Kidney (tissue), 14 donors: ENCODE measurements around the gene PTPRG. TPM values are rescaled to one million over a fixed set of nuclear protein-coding genes. Genes with fewer than 3 reads are reported as not detected.

ENCODE experiments used
- DNase-seq, 5 donors: peaks; one replicate each; pipeline ENCODE4 v3.0.0-alpha.2; 2013 to 2020
- FAIRE-seq: peaks from 2 replicates; lab custom pipeline; 2012; peaks lifted over from hg19 to GRCh38; lab: Jason Lieb, UNC
- H3K27ac ChIP-seq, 2 donors: one replicate each; pipeline ENCODE4 v1.7.0; 2013; ENCODE audit warnings: low read depth in 2 of 2, low read length in 2 of 2, inconsistent platforms in 1 of 2
- H3K27me3 ChIP-seq: one replicate; pipeline ENCODE4 v1.7.1; 2013; ENCODE audit warnings: low read length, inconsistent platforms; ENCODE audit not compliant: control insufficient read depth, insufficient read depth
- H3K36me3 ChIP-seq, 3 donors: one replicate each; pipeline versions ENCODE4 v1.7.0 to v1.7.1; 2013; ENCODE audit warnings: low read length in 3 of 3, control low read depth in 1 of 3, inconsistent platforms in 1 of 3; ENCODE audit not compliant: insufficient read depth in 3 of 3, control insufficient read depth in 2 of 3
- H3K4me1 ChIP-seq, 3 donors: one replicate each; pipeline versions ENCODE4 v1.7.0 to v1.7.1; 2013; ENCODE audit warnings: low read length in 3 of 3, inconsistent platforms in 1 of 3, low read depth in 1 of 3; ENCODE audit not compliant: control insufficient read depth in 2 of 3, insufficient read depth in 2 of 3
- H3K4me3 ChIP-seq, 3 donors: one replicate each; pipeline versions ENCODE4 v1.7.0 to v1.8.1; 2013; ENCODE audit warnings: low read length in 3 of 3, control low read depth in 1 of 3, inconsistent platforms in 1 of 3
- H3K9ac ChIP-seq, 3 donors: one replicate each; pipeline versions ENCODE4 v1.7.0 to v1.7.1; 2013; ENCODE audit warnings: low read length in 3 of 3, control low read depth in 1 of 3, inconsistent platforms in 1 of 3
- H3K9me3 ChIP-seq, 3 donors: one replicate each; pipeline versions ENCODE4 v1.7.0 to v1.7.1; 2013; ENCODE audit warnings: low read length in 3 of 3, control low read depth in 1 of 3, inconsistent platforms in 1 of 3; ENCODE audit not compliant: control insufficient read depth in 2 of 3, insufficient read depth in 1 of 3
- CTCF ChIP-seq: IDR thresholded peaks from 3 replicates; pipeline ENCODE4 v1.5.1; 2012; ENCODE audit warnings: mild to moderate bottlenecking, moderate library complexity, borderline replicate concordance; ENCODE audit not compliant: insufficient read depth; ENCODE audit errors: extremely low read depth
- intact Hi-C: fragments of 100-400 bp; cut with DNase I; formaldehyde crosslinking; loops from one replicate; pipeline ENCODE4 v1.11.1; 2022
- polyA plus RNA-seq: library from polyadenylated mRNA; stranded (reverse); fragments of 350-450 nt; fragmentation: Illumina TruSeq; extraction: RNeasy Lipid Tissue Mini Kit (QIAGEN cat#74804); gene quantifications from one replicate; pipeline ENCODE4 v1.2.3, GENCODE V29; 2014; ENCODE audit warnings: low read depth, low replicate concordance; ENCODE audit not compliant: insufficient read depth
- total RNA-seq: library from RNA; stranded (reverse); fragmentation: NEBNext Ultra II Directional; extraction: Animal tissue kit (Norgen Biotek cat#: 25700); gene quantifications from one replicate; pipeline ENCODE4 v1.2.1, GENCODE V29; 2021
- donor health status: control.
- donor health status: control.
- donor health status: control.
- donor health status: control.
- donor health status: control.
- donor health status: DM: yes; HTN: yes; CAD: no.
- donor health status: Normal renal cell carcinoma (clear cell type).

PTPRG gene
- total and polyA plus RNA-seq, 2 donors from 2014 or later, result 9.2 to 154 TPM

- no peak for FAIRE-seq
- intact Hi-C loops, result no loop called here
Measured at GRCh38 chr3:61685755-61686154, 124.4 kb downstream of the PTPRG start.

GRCh38 chr3:61686228-61686648, 124.9 kb downstream of the PTPRG start:
- H3K9me3 ChIP-seq, result no peaks in the 10 kb centered on the region

More at GRCh38 chr3:61685755-61686154, 124.4 kb downstream of the PTPRG start:
- peak in 4 of 5 donors; percentile 61 to 86 (median 74) for DNase-seq
- Histone ChIP-seq H3K9me3 (no peaks in the 10 kb centered on the region), H3K27ac (no peak overlapping the region), H3K36me3 (no peaks in the 10 kb centered on the region), H3K4me3 (no peak overlapping the region), H3K27me3 (no peaks in the 10 kb centered on the region), H3K9ac (no peak overlapping the region), H3K4me1 (peaks cover 2 to 27% (median 26%) of the 10 kb centered on the region in 3 donors)
- no peak for TF ChIP-seq CTCF

GRCh38 chr3:61687206-61687605, 125.8 kb downstream of the PTPRG start:
- no peak overlapping the region for H3K9ac ChIP-seq
- H3K36me3 ChIP-seq, result no peaks in the 10 kb centered on the region
- peaks cover 2 to 27% (median 26%) of the 10 kb centered on the region in 3 donors for H3K4me1 ChIP-seq
- H3K4me3 ChIP-seq, result no peak overlapping the region
- no peaks in the 10 kb centered on the region for H3K27me3 ChIP-seq
- no peaks in the 10 kb centered on the region for H3K9me3 ChIP-seq
- no peak overlapping the region for H3K27ac ChIP-seq
- FAIRE-seq (no peak), DNase-seq (peak in 1 of 5 donors; percentile 20)
- intact Hi-C loops, result no loop called here
- no peak for TF ChIP-seq CTCF

More at GRCh38 chr3:61686228-61686648, 124.9 kb downstream of the PTPRG start:
- no peak for TF ChIP-seq CTCF
- H3K27me3 ChIP-seq, result no peaks in the 10 kb centered on the region
- DNase-seq (no peak), FAIRE-seq (no peak)
- H3K4me3 ChIP-seq, result no peak overlapping the region
- no peak overlapping the region for H3K9ac ChIP-seq
- intact Hi-C loops, result no loop called here
- H3K4me1 ChIP-seq, result peaks cover 2 to 27% (median 26%) of the 10 kb centered on the region in 3 donors
- H3K36me3 ChIP-seq, result no peaks in the 10 kb centered on the region
- no peak overlapping the region for H3K27ac ChIP-seq
